HG03175 (cell line): Measurements from ENCODE around the gene AIFM1.

Experiments
- ATAC-seq: cut with Tn5 transposase; IDR thresholded peaks from one replicate; pipeline ENCODE4 v1.9.1; 2021; ENCODE audit warnings: mild to moderate bottlenecking, moderate library complexity; ENCODE audit not compliant: unreplicated experiment

Gene AIFM1

DNA sequence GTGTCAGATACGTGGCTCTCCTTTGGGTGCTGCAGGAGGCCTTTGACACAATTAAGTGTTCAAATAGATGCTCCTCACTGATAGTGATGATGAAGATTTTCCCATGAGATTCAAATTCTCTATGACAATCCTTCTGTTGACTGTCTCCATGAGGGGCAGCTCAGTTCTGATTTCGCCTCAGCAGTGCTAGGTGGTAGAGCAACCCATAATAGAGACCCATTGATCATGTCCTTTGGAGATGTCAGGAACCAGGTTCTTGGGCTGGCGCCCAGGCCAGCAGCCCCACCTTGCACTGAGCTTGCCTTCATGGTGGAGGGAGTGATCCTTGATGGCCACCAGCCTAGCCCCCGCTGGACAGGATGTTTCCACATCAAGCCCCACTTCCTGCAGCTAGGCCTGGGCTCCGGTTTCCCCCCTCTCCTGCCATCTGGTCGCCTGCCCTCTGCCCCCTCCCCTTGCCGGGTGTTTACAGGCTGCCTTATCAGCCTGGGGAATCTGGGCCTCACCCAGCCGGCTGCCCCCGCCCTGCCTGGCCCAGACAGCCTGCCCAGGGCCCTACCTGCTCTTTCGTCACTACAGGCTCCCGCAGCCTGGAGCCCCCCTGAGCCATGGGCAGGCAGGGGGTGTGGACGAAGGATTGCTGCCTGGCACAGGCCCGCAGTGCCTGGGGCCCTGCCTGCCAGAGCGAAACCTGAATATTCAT lies 68.0 kb downstream of the AIFM1 start:
- no peak for ATAC-seq

- no peak for ATAC-seq
Observed at GRCh38 chrX:130095249-130096030, 70.2 kb downstream of the AIFM1 start.

- no peak for ATAC-seq
Observed at GRCh38 chrX:130094696-130095095, 70.9 kb downstream of the AIFM1 start.

DNA sequence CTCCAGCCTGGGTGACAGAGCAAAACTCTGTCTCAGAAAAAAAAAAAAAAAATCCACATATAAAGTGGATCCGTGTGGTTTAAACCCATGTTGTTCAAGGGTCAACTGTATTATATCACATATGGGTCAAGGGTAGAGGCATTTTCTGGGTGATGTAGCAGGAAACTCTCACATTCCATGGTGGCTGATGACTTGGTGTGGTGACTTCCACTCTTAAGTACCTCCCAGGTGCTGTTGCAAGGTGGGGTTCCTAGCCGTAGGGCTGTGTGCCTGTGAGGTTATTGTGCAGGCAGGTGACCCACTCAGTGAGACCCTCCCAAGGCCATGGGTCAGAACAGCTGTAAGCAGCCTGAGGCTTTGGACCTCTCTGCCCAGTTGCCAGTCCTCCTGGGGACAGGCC lies 72.4 kb downstream of the AIFM1 start:
- ATAC-seq: no peak

GRCh38 chrX:130091980-130092522 lies 73.6 kb downstream of the AIFM1 start:
- ATAC-seq: peak; percentile 97

DNA sequence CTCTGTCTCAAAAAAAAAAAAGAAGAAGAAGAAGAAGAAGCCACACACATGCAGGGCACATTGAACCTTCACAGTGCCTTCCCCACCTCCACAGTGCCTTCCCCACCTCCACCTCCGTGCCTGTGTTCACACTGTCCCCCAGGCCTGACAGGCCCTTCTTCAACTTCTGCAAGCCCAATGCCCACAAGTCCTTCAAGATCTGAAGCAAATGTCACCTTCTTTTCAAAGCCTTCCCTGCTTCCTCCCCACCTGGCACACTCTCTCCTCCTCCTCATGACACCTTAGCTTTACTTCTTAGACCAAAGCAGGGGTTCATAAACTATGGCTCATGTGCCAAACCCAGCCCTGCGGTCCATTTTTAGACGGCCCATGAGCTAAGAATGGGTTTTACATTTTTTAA lies 75.3 kb downstream of the AIFM1 start:
- ATAC-seq: no peak

- peak; percentile 40 for ATAC-seq
Observed at GRCh38 chrX:130086447-130087206, 79.0 kb downstream of the AIFM1 start.

GRCh38 chrX:130085551-130086446 lies 79.8 kb downstream of the AIFM1 start:
- no peak for ATAC-seq

- ATAC-seq: peak; percentile 38
Observed at GRCh38 chrX:130084631-130085237, 80.9 kb downstream of the AIFM1 start.

DNA sequence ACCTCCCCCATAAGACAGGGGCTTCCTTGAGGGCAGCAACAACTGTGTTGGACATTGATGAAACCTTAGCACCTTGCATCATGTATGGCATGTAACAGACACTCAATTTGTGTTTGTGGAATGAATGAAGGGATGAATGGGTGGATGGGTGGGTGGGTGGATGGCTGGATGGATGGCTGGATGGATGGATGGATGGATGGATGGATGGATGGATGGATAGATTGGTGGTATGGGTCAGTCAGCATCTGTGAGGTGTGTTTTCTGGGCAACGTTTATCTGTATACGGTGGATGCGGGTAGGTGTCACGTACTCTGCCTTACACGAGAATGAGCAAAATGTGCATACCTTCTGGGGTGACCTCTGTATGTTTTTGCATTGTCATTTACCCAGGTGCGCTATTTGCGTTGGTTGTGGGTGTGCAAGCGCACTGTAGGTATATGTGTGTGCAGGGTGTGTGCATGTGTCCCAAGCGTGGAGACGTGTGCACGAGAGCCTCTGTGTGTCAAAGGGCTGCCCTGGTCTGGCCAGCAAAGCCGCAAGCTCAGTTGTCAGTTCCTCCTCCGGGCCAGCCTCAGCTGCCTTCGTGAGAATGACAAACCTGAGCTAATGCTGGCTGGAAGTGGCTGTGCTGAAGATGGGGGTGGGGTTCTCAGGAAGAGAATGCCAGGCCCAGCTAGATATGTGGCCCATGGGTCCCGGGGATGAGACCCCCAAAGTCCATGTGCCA lies 81.8 kb downstream of the AIFM1 start:
- ATAC-seq: peak; percentile 34

GRCh38 chrX:130083107-130083490 lies 82.5 kb downstream of the AIFM1 start:
- ATAC-seq: no peak

DNA sequence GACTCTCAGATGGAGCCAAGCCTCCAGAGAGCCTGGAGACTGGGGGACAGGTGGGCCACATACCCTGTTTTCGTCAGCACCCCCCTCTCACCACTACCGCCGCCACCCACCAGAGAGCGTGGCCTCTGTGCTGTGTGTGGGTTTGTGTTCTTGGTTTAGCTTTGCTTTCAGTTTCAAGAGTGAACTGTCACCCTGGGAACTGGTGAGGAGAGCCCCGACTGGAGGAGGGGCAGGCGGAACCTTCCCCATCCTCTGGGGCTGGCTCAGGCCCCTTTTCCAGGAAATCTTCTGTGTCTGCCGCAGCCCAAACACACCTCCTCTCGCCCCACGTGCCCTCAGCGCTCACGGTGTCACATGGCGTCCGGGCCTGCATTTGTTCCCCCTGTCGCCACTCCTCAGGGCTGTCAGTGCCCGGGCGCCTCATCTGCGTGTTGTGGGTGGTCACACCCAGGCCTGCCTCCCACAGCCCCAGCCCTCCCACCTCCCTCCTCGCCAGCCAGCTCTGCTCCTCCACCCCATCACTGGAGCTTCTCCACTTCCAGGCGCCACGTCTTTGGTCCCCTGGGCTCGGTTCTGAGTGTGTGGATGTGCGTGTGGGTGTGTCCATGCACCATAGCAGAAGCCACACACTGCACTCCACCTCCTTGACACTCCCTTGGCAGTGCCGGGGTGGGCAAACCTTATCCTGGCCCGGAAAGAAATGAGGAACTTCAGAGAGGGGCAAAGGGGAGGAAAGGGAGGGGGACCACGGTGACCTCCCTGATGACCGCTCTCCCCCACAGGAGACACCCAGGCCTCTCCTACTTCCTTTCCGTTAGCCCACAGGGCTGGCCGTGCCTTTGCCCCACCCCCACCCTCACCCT lies 83.2 kb downstream of the AIFM1 start:
- ATAC-seq: peak; percentile 69

DNA sequence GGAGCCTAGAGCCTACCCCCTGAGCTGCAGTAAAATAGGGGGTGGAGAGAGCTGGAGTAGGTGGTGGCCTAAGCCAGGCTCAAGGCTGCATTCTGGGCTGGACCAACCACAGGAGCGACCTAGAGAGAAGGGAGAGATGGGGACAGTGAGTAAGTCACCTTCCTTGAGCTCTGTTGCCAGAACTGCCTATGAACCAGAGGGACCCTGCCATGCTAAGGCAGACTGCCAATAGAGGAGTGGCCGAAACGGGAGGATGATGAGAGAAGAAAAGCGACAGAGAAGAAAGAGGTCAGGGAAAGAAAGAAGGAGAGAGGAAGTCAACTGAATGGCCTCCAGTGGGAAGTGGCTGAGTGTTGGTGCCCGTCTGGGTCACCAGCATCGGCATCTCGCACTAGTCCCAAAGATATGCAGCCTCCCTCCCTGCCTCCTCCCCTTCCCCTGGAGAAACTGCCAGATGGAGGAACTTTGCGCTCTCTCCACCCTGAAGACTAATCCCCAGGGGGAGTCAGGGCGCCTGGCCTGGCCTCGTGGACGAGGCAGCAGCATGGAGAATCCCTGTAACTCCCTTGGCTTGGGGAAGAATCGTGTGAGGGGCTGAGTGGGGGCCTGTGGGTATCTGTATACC lies 84.1 kb downstream of the AIFM1 start:
- ATAC-seq: no peak

DNA sequence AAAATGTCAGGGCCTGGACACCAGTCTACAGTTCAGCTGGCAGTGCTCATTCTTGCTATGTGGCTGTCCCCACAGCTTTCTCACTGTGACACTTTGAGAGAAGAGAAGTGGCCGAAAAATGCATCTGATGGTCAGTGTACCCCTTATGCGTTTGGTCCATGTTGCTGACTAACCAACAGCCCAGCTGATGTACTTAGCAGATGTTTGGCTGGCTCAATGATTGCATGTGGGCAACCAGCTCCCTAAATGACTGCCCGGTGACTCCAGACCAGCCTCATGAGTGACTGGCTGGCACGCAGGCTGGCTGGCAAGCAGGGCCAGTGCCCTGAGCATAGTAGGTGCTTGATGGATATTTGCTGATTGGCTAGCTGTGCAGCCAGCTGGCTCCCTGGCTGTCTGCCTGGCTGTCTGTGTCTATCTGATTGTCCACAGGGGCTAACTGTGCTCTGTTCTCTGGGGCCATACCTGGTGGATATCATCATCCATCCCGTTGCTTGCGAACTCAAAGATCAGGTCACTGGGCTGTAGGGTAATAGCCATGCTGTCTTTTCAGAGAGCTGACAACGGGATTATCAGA lies 84.8 kb downstream of the AIFM1 start:
- ATAC-seq: no peak

DNA sequence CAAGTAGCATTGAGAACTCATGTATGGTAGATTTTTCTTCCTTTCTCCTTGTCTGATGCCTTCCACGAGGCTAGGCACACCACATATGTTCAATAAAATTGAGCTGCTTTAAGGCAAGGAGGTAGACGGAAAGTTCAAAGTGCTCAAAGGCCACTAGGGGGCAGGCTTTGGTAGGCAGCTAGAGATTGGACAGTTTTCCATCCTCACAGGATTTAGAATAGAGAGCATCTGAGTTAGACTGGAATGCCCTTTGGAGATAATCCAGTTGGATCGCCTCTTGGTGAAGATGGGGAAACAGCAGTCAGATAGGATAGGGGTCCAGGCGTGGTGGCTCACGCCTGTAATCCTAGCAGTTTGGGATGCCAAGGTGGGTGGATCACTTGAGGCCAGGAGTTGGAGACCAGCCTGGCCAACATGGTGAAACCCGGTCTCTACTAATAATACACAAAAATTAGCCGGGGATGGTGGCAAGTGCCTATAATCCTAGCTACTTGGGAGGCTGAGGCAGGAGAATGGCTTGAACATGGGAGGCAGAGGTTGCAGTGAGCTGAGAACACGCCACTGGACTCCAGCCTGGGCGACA lies 85.7 kb downstream of the AIFM1 start:
- no peak for ATAC-seq
